ENCODE data around the gene COMT.

GRCh38 chr22:19903513-19903912 is 38.1 kb upstream of the COMT start:
- no peak for TF ChIP-seq EZH2 (IDR thresholded peaks at IDR 0.05; ENCODE audit: borderline replicate concordance, low read depth, low read length)
- TF ChIP-seq ZNF121 (CRISPR knock-in tag; conservative IDR thresholded peaks at IDR 0.05), result no peak
- no peak for TF ChIP-seq SPI1 (IDR thresholded peaks at IDR 0.05; ENCODE audit: borderline replicate concordance, low read depth, low read length)
